T-cell (primary cell): ENCODE data around the gene NUP155. TPM values are rescaled to one million over a fixed set of nuclear protein-coding genes. Genes with fewer than 3 reads are reported as not detected.
"Not testable (repeated sequence)": the region's sequence is repeated elsewhere in the genome, so short reads cannot be mapped to it uniquely, and the experiment has no call there.

ENCODE experiments used
- ATAC-seq, 4 experiments: fragments of 200-7000 bp in 3 of 4; fragments of 150-1000 bp in 1 of 4; cut with Tn5 transposase; replicated peaks in 1 of 4; 1 replicate in 3 of 4; 2 replicates in 1 of 4; pipeline ENCODE4 v1.10.0; 2021; ENCODE audit warnings: moderate library complexity in 3 of 4, mild to moderate bottlenecking in 2 of 4, moderate number of reproducible peaks in 1 of 4
- CTCF ChIA-PET, 2 donors: fragments of 300-600 bp; sonication (Branson Sonifier 250); formaldehyde crosslinking; loops; one replicate each; lab custom pipeline; 2022; ENCODE audit warnings: antibody characterized with exemption in 2 of 2; lab: Charles Lee
- POLR2A ChIA-PET, 2 donors: fragments of 300-600 bp; sonication (Branson Sonifier 250); formaldehyde crosslinking; loops; one replicate each; lab custom pipeline; 2022; ENCODE audit warnings: antibody characterized with exemption in 2 of 2; lab: Charles Lee
- DNase-seq, 35 experiments: peaks; one replicate each; pipeline versions ENCODE4 v3.0.0 to v3.0.0-alpha.2; 2013 to 2023
- H3K27ac ChIP-seq: one replicate; pipeline ENCODE4 v1.5.1; 2013; ENCODE audit warnings: low read length
- H3K27me3 ChIP-seq, 2 experiments: replicated peaks in 1 of 2; 1 replicate in 1 of 2; 2 replicates in 1 of 2; pipeline versions ENCODE4 v1.6.1 to v1.7.0; 2013; ENCODE audit warnings: low read length in 1 of 2, mixed read lengths in 1 of 2; ENCODE audit not compliant: control insufficient read depth in 2 of 2, insufficient read depth in 2 of 2; ENCODE audit errors: extremely low read depth in 1 of 2
- H3K36me3 ChIP-seq, 2 donors: 1 replicate in 1 of 2; 2 replicates in 1 of 2; pipeline versions ENCODE4 v1.6.1 to v1.7.0; 2013; ENCODE audit warnings: low read length in 1 of 2; ENCODE audit not compliant: control insufficient read depth in 2 of 2, insufficient read depth in 1 of 2; ENCODE audit errors: extremely low read depth in 1 of 2
- H3K4me1 ChIP-seq, 2 experiments: 1 replicate in 1 of 2; 2 replicates in 1 of 2; pipeline versions ENCODE4 v1.6.1 to v1.7.0; 2013; ENCODE audit warnings: low read length in 2 of 2, mixed read lengths in 1 of 2; ENCODE audit not compliant: insufficient read depth in 2 of 2, control insufficient read depth in 1 of 2; ENCODE audit errors: extremely low read depth in 1 of 2
- H3K4me3 ChIP-seq, 2 donors: 1 replicate in 1 of 2; 2 replicates in 1 of 2; pipeline versions ENCODE4 v1.5.1 to v1.7.0; 2013; ENCODE audit warnings: mild to moderate bottlenecking in 2 of 2, low read length in 1 of 2, moderate library complexity in 1 of 2; ENCODE audit not compliant: control insufficient read depth in 1 of 2; ENCODE audit errors: extremely low read depth in 1 of 2
- H3K9me3 ChIP-seq: 2 replicates; pipeline ENCODE4 v1.7.0; 2013
- H3K27ac Mint-ChIP-seq, 2 donors: one replicate each; pipeline ENCODE4 v1.8.0; 2020 to 2021; ENCODE audit warnings: mild to moderate bottlenecking in 2 of 2, mixed read lengths in 2 of 2
- H3K27me3 Mint-ChIP-seq, 2 donors: one replicate each; pipeline ENCODE4 v1.8.0; 2021 to 2022; ENCODE audit warnings: mixed read lengths in 2 of 2
- H3K36me3 Mint-ChIP-seq: one replicate; pipeline ENCODE4 v1.8.0; 2021; ENCODE audit warnings: mixed read lengths
- H3K4me1 Mint-ChIP-seq, 3 donors: one replicate each; pipeline ENCODE4 v1.8.0; 2020 to 2022; ENCODE audit warnings: mixed read lengths in 3 of 3, mild to moderate bottlenecking in 1 of 3
- H3K4me3 Mint-ChIP-seq, 3 donors: one replicate each; pipeline ENCODE4 v1.8.0; 2020 to 2022; ENCODE audit warnings: mild to moderate bottlenecking in 3 of 3, mixed read lengths in 3 of 3, moderate library complexity in 3 of 3
- H3K9me3 Mint-ChIP-seq, 3 donors: one replicate each; pipeline ENCODE4 v1.8.0; 2020 to 2022; ENCODE audit warnings: mixed read lengths in 3 of 3
- WGBS: methylation state at CpG from one replicate; pipeline ENCODE4 v1.1.5; 2013; ENCODE audit warnings: missing lambda C conversion rate; ENCODE audit not compliant: insufficient coverage; 5-methylcytosine and 5-hydroxymethylcytosine counted together
- total RNA-seq, 35 experiments: library from RNA in 6 of 35; stranded (reverse) in 6 of 35; fragments of 120-200 nt in 1 of 35; gene quantifications; one replicate each; pipeline versions ENCODE4 v1.2.1 to v1.2.4 and lab custom pipeline; 2013 to 2026

Gene NUP155
- total RNA-seq, 5 donors from 2014 or later (not counting 1 experiment from before 2014, with no cell fraction given) = 23.9 to 28.0 (median 25.7) TPM

DNA sequence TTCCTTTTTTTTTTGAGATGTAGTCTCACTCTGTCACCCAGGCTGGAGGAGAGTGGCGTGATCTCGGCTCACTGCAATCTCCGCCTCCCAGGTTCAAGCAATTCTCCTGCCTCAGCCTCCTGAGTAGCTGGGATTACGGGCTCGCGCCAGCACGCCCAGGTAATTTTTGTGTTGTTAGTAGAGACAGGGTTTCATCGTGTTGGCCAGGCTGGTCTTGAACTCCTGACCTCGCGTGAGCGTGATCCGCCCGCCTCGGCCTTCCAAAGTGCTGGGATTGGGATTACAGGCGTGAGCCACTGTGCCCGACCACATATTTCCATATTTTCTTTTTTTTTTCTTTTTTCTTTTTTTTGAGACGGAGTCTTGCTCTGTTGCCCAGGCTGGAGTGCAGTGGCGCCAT lies 28.2 kb downstream of the NUP155 start:
- H3K36me3 ChIP-seq = peaks cover 12 to 61% of the 10 kb centered on the region in 2 donors
- 100% methylated on average over 1 of the region's 18 CpGs for WGBS
- H3K27me3 Mint-ChIP-seq = not testable (repeated sequence)

GRCh38 chr5:37334754-37335153 lies 36.2 kb downstream of the NUP155 start:
- H3K4me1 ChIP-seq, H3K27me3 Mint-ChIP-seq, H3K4me1 Mint-ChIP-seq, CTCF ChIA-PET, DNase-seq, POLR2A ChIA-PET, H3K9me3 Mint-ChIP-seq, H3K27ac Mint-ChIP-seq, H3K9me3 ChIP-seq, ATAC-seq, H3K4me3 Mint-ChIP-seq, H3K4me3 ChIP-seq, H3K27ac ChIP-seq, H3K27me3 ChIP-seq: not testable (repeated sequence)
- WGBS = 92% methylated on average over 2 of the region's 12 CpGs
- H3K36me3 Mint-ChIP-seq = peaks cover 32% of the 10 kb centered on the region
- H3K36me3 ChIP-seq = peaks cover 19 to 61% of the 10 kb centered on the region in 2 donors

More for the DNA sequence above, 28.2 kb downstream of the NUP155 start:
- H3K4me3 ChIP-seq, H3K4me1 Mint-ChIP-seq, CTCF ChIA-PET, H3K4me1 ChIP-seq, DNase-seq, H3K27ac ChIP-seq, ATAC-seq, H3K4me3 Mint-ChIP-seq, H3K9me3 Mint-ChIP-seq, H3K9me3 ChIP-seq, H3K27ac Mint-ChIP-seq, H3K27me3 ChIP-seq: not testable (repeated sequence)
- peaks cover 35% of the 10 kb centered on the region for H3K36me3 Mint-ChIP-seq
- POLR2A ChIA-PET = interaction anchor here in 1 of 2 donors (0.7 kb wide), 1 partner anchor 25 kb away, joined by 3 read pairs; no protein-coding TSS in a partner anchor

DNA sequence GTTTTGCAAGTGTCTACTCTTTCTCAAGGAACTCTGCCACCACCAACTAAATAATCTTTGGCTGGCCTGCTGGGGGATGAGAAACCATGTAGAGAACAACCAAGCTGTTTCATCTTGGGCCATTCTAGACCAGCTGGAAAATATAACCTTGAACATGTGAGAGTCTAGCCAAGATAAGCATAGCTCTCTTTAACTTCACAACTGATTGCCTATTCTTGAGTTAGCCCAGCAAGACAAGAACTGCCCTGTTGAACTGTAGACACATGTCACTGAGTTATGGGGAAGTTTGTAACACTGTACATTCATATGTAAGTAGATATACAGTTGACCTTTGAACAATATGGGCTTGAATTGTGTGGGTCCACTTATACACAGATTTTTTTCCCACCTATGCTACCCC lies 44.4 kb downstream of the NUP155 start:
- H3K4me3 Mint-ChIP-seq = no peak overlapping the region
- H3K27me3 Mint-ChIP-seq = no peaks in the 10 kb centered on the region
- ChIA-PET CTCF (no interaction called here), POLR2A (no interaction called here)
- Histone ChIP-seq H3K9me3 (no peaks in the 10 kb centered on the region), H3K36me3 (peaks cover 4 to 66% of the 10 kb centered on the region in 2 donors), H3K4me3 (no peak overlapping the region), H3K27me3 (no peaks in the 10 kb centered on the region), H3K27ac (no peak overlapping the region), H3K4me1 (no peaks in the 10 kb centered on the region)
- DNase-seq = no peak
- no peak overlapping the region for H3K27ac Mint-ChIP-seq
- H3K4me1 Mint-ChIP-seq = peaks cover 0 to 9% (median 4%) of the 10 kb centered on the region in 3 donors
- peaks cover 44% of the 10 kb centered on the region for H3K36me3 Mint-ChIP-seq
- ATAC-seq = no peak
- no peaks in the 10 kb centered on the region for H3K9me3 Mint-ChIP-seq

- no peaks in the 10 kb centered on the region for H3K27me3 Mint-ChIP-seq
- no CpG with 5 or more reads among the region's 1 CpG for WGBS
- no peaks in the 10 kb centered on the region for H3K9me3 Mint-ChIP-seq
- Histone ChIP-seq H3K4me1 (no peaks in the 10 kb centered on the region), H3K27ac (no peak overlapping the region), H3K36me3 (peaks cover 18 to 58% of the 10 kb centered on the region in 2 donors), H3K9me3 (no peaks in the 10 kb centered on the region), H3K4me3 (no peak overlapping the region), H3K27me3 (no peaks in the 10 kb centered on the region)
- no peak for ATAC-seq
- H3K4me3 Mint-ChIP-seq = no peak overlapping the region
- CTCF ChIA-PET = no interaction called here
- no peaks in the 10 kb centered on the region for H3K4me1 Mint-ChIP-seq
- H3K36me3 Mint-ChIP-seq = peaks cover 49% of the 10 kb centered on the region
- POLR2A ChIA-PET = no interaction called here
- H3K27ac Mint-ChIP-seq = no peak overlapping the region
- no peak for DNase-seq
Measured at GRCh38 chr5:37323607-37324006, 47.3 kb downstream of the NUP155 start.

- 100% methylated on average over 2 of the region's 3 CpGs for WGBS
- Histone ChIP-seq H3K4me3 (no peak overlapping the region), H3K4me1 (no peaks in the 10 kb centered on the region), H3K27me3 (no peaks in the 10 kb centered on the region), H3K36me3 (peaks cover 26 to 61% of the 10 kb centered on the region in 2 donors), H3K27ac (no peak overlapping the region), H3K9me3 (no peaks in the 10 kb centered on the region)
- CTCF ChIA-PET = no interaction called here
- ATAC-seq (no peak), DNase-seq (no peak)
- Mint-ChIP-seq H3K27ac (no peak overlapping the region), H3K27me3 (no peaks in the 10 kb centered on the region), H3K36me3 (peaks cover 48% of the 10 kb centered on the region), H3K9me3 (no peaks in the 10 kb centered on the region), H3K4me1 (no peaks in the 10 kb centered on the region), H3K4me3 (no peak overlapping the region)
- POLR2A ChIA-PET = no interaction called here
Measured at GRCh38 chr5:37319037-37319782, 51.7 kb downstream of the NUP155 start.

DNA sequence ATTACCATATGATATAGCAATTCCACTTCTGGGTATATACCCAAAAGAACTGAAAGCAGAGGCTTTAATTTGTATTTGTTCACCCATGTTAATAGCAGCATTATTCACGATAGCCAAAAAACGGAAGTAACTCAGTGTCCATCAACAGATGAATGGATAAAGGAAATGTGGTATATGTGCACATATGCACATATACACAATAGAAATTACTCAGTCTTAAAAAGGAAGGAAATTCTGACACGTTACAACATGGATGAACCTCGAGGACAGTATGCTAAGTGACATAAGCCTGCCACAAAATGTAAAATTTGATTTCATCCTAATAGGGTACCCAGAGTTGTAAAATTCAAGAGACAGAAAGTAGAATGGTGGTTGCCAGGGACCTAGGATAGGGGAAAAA lies 54.9 kb downstream of the NUP155 start:
- H3K27ac Mint-ChIP-seq = no peak overlapping the region
- peaks cover 16 to 70% of the 10 kb centered on the region in 2 donors for H3K36me3 ChIP-seq
- H3K9me3 Mint-ChIP-seq = no peaks in the 10 kb centered on the region
- H3K27me3 ChIP-seq = no peaks in the 10 kb centered on the region
- no CpG with 5 or more reads among the region's 4 CpGs for WGBS
- no peaks in the 10 kb centered on the region for H3K4me1 Mint-ChIP-seq
- H3K4me3 Mint-ChIP-seq = no peak overlapping the region
- no peak for DNase-seq
- CTCF ChIA-PET = no interaction called here
- peaks cover 55% of the 10 kb centered on the region for H3K36me3 Mint-ChIP-seq
- no peaks in the 10 kb centered on the region for H3K9me3 ChIP-seq
- ATAC-seq = no peak
- no peaks in the 10 kb centered on the region for H3K27me3 Mint-ChIP-seq
- H3K4me3 ChIP-seq = no peak overlapping the region
- no peaks in the 10 kb centered on the region for H3K4me1 ChIP-seq
- H3K27ac ChIP-seq = no peak overlapping the region
- POLR2A ChIA-PET = no interaction called here
